MCF 10A (cell line): Measurements from ENCODE around the gene IPO5. TPM values are rescaled to one million over a fixed set of nuclear protein-coding genes. Genes with fewer than 3 reads are reported as not detected.

Experiments
- BruUV-seq: library from RNA; stranded (reverse); fragments of 400-500 nt; replicated peaks from 2 replicates; lab custom pipeline; 2021; lab: Mats Ljungman, UMichigan
- CTCF ChIA-PET: fragments of 300-600 bp; sonication (Branson Sonifier 250); formaldehyde crosslinking; extraction: SDS; loops from one replicate; lab custom pipeline; 2021; ENCODE audit warnings: antibody characterized with exemption, inconsistent platforms; lab: Yijun Ruan, JAX
- POLR2A ChIA-PET: fragments of 300-600, 350-650 bp; sonication (Branson Sonifier 250); formaldehyde crosslinking; extraction: SDS; loops from one replicate; lab custom pipeline; 2020; ENCODE audit warnings: antibody characterized with exemption, inconsistent platforms; lab: Yijun Ruan, JAX
- DNase-seq: peaks from one replicate; pipeline ENCODE4 v3.0.0-alpha.2; 2018; ENCODE audit not compliant: unreplicated experiment
- H3K27ac Mint-ChIP-seq: one replicate; pipeline ENCODE4 v1.8.0; 2022; ENCODE audit warnings: mild to moderate bottlenecking, low read depth, mixed read lengths; ENCODE audit not compliant: unreplicated experiment
- H3K27me3 Mint-ChIP-seq: one replicate; pipeline ENCODE4 v1.8.0; 2022; ENCODE audit warnings: mixed read lengths; ENCODE audit not compliant: insufficient read depth, unreplicated experiment
- H3K36me3 Mint-ChIP-seq: one replicate; pipeline ENCODE4 v1.8.0; 2022; ENCODE audit warnings: mild to moderate bottlenecking, moderate library complexity, mixed read lengths; ENCODE audit not compliant: insufficient read depth, unreplicated experiment
- H3K4me1 Mint-ChIP-seq: one replicate; pipeline ENCODE4 v1.8.0; 2022; ENCODE audit warnings: mixed read lengths; ENCODE audit not compliant: insufficient read depth, unreplicated experiment
- H3K4me3 Mint-ChIP-seq: one replicate; pipeline ENCODE4 v1.8.0; 2022; ENCODE audit warnings: mild to moderate bottlenecking, moderate library complexity, mixed read lengths; ENCODE audit not compliant: unreplicated experiment
- H3K9me3 Mint-ChIP-seq: one replicate; pipeline ENCODE4 v1.8.0; 2022; ENCODE audit warnings: mixed read lengths; ENCODE audit not compliant: unreplicated experiment
- CTCF ChIP-seq: fragments of 200-600 bp; IDR thresholded peaks from one replicate; pipeline ENCODE4 v1.8.0; 2022; ENCODE audit warnings: antibody characterized with exemption, mild to moderate bottlenecking; ENCODE audit not compliant: unreplicated experiment
- intact Hi-C: fragments of 100-400 bp; cut with micrococcal nuclease; formaldehyde crosslinking; loops from 2 replicates; pipeline ENCODE4 v1.14.1; 2022
- total RNA-seq: library from RNA; stranded (reverse); gene quantifications from 2 replicates; pipeline ENCODE4 v1.2.3, GENCODE V29; 2022

Gene IPO5
- total RNA-seq, 1 experiment from 2014 or later: 200 TPM

GRCh38 chr13:98020271-98020670 lies 66.8 kb downstream of the IPO5 start:
- H3K36me3 Mint-ChIP-seq: peaks cover 88% of the 10 kb centered on the region
- H3K27ac Mint-ChIP-seq: peak overlapping the region; percentile 5
- intact Hi-C loops: no loop called here
- peaks cover 5% of the 10 kb centered on the region for H3K4me1 Mint-ChIP-seq
- no peak for DNase-seq
- POLR2A ChIA-PET: interaction anchor here (1.7 kb wide), 1 partner anchor 12 kb away, joined by 4 read pairs; no protein-coding TSS in a partner anchor
- BruUV-seq: no TSS peak
- no peak overlapping the region for H3K4me3 Mint-ChIP-seq
- no peak for TF ChIP-seq CTCF
- CTCF ChIA-PET: interaction anchor here (0.6 kb wide), 2 partner anchors 168 to 334 kb away, joined by 3 read pairs; no protein-coding TSS in a partner anchor
- H3K27me3 Mint-ChIP-seq: no peaks in the 10 kb centered on the region
- H3K9me3 Mint-ChIP-seq: no peaks in the 10 kb centered on the region

- TF ChIP-seq CTCF: no peak
- BruUV-seq: TSS peak; percentile 38
- Mint-ChIP-seq H3K9me3 (no peaks in the 10 kb centered on the region), H3K4me1 (peaks cover 5% of the 10 kb centered on the region), H3K27ac (no peak overlapping the region), H3K36me3 (peaks cover 70% of the 10 kb centered on the region), H3K27me3 (no peaks in the 10 kb centered on the region), H3K4me3 (no peak overlapping the region)
- intact Hi-C loops: no loop called here
- ChIA-PET CTCF (interaction anchor here (0.6 to 1.4 kb wide), 5 partner anchors 33 to 821 kb away, joined by 3 to 6 read pairs (median 5); no protein-coding TSS in a partner anchor), POLR2A (interaction anchor here (0.9 to 1.0 kb wide), 2 partner anchors 11 to 44 kb away, joined by 3 read pairs; no protein-coding TSS in a partner anchor)
- DNase-seq: peak; percentile 59
Measured at GRCh38 chr13:98022210-98022609, 68.7 kb downstream of the IPO5 start.

- Mint-ChIP-seq H3K27me3 (no peaks in the 10 kb centered on the region), H3K4me3 (no peak overlapping the region), H3K4me1 (peaks cover 5% of the 10 kb centered on the region), H3K36me3 (peaks cover 41% of the 10 kb centered on the region), H3K9me3 (no peaks in the 10 kb centered on the region), H3K27ac (no peak overlapping the region)
- intact Hi-C loops: no loop called here
- TF ChIP-seq CTCF: no peak
- CTCF ChIA-PET: interaction anchor here (0.6 to 1.1 kb wide), 4 partner anchors 8 to 628 kb away, joined by 3 to 5 read pairs (median 3); no protein-coding TSS in a partner anchor
- no TSS peak for BruUV-seq
- POLR2A ChIA-PET: interaction anchor here (1.0 kb wide), 1 partner anchor 24 kb away, joined by 4 read pairs; no protein-coding TSS in a partner anchor
- DNase-seq: no peak
Measured at GRCh38 chr13:98025480-98026025, 72.1 kb downstream of the IPO5 start.

GRCh38 chr13:98026457-98026857 lies 73.0 kb downstream of the IPO5 start:
- Mint-ChIP-seq H3K36me3 (peaks cover 32% of the 10 kb centered on the region), H3K9me3 (no peaks in the 10 kb centered on the region), H3K27me3 (no peaks in the 10 kb centered on the region), H3K4me1 (peaks cover 4% of the 10 kb centered on the region), H3K27ac (no peak overlapping the region), H3K4me3 (no peak overlapping the region)
- ChIA-PET CTCF (interaction anchor here (1.0 to 1.2 kb wide), 2 partner anchors 627 to 645 kb away, joined by 3 to 4 read pairs; no protein-coding TSS in a partner anchor), POLR2A (interaction anchor here (1.0 to 1.5 kb wide), 2 partner anchors 25 to 39 kb away, joined by 3 to 4 read pairs; no protein-coding TSS in a partner anchor)
- no peak for TF ChIP-seq CTCF
- intact Hi-C loops: no loop called here
- no peak for DNase-seq
- no TSS peak for BruUV-seq
